Sigmoid colon (tissue), 7 donors: Measurements from ENCODE around the gene FHIP1A. TPM values are rescaled to one million over a fixed set of nuclear protein-coding genes. Genes with fewer than 3 reads are reported as not detected.

Experiments used
- DNase-seq: peaks from one replicate; pipeline ENCODE4 v3.0.0-alpha.2; 2019
- H3K27ac ChIP-seq, 4 donors: fragments of 200-600 bp; sonication (generic); one replicate each; pipeline ENCODE4 v1.5.1; 2016 to 2019; ENCODE audit warnings: mild to moderate bottlenecking in 1 of 4
- H3K27me3 ChIP-seq, 3 donors: fragments of 200-600 bp; sonication (generic); one replicate each; pipeline ENCODE4 v1.5.1; 2019; ENCODE audit warnings: mild to moderate bottlenecking in 1 of 3
- H3K36me3 ChIP-seq, 4 donors: fragments of 200-600 bp; sonication (generic); one replicate each; pipeline ENCODE4 v1.5.1; 2016 to 2019
- H3K4me1 ChIP-seq, 4 donors: fragments of 200-600 bp; sonication (generic); one replicate each; pipeline ENCODE4 v1.5.1; 2017 to 2019
- H3K4me3 ChIP-seq, 4 donors: fragments of 200-600 bp; sonication (generic); one replicate each; pipeline ENCODE4 v1.5.1; 2017 to 2019; ENCODE audit warnings: mild to moderate bottlenecking in 2 of 4, moderate library complexity in 1 of 4
- H3K9me3 ChIP-seq, 4 donors: fragments of 200-600 bp in 3 of 4; sonication (generic) in 3 of 4; one replicate each; pipeline versions ENCODE4 v1.5.1 to v1.6.1; 2013 to 2019
- EP300 ChIP-seq, 4 donors: sonication (generic); formaldehyde crosslinking; IDR thresholded peaks; one replicate each; pipeline ENCODE4 v1.6.1; 2017; ENCODE audit warnings: antibody characterized with exemption in 4 of 4
- POLR2A ChIP-seq, 2 donors: fragments of 450-650 bp; IDR thresholded peaks; one replicate each; pipeline ENCODE4 v1.6.1; 2016; ENCODE audit warnings: antibody characterized with exemption in 2 of 2, mild to moderate bottlenecking in 2 of 2, moderate library complexity in 2 of 2
- POLR2AphosphoS5 ChIP-seq, 4 donors: sonication (generic); formaldehyde crosslinking; IDR thresholded peaks; one replicate each; pipeline ENCODE4 v1.6.1; 2017; ENCODE audit warnings: antibody characterized with exemption in 4 of 4
- WGBS, 2 donors: extraction: QIAGEN DNeasy Blood & Tissue Kit; methylation state at CpG; one replicate each; pipeline ENCODE4 v1.1.7; 2013; 5-methylcytosine and 5-hydroxymethylcytosine counted together
- intact Hi-C: fragments of 100-400 bp; cut with DNase I; formaldehyde crosslinking; loops from one replicate; pipeline ENCODE4 v1.15.1; 2023
- polyA plus RNA-seq, 3 donors: library from polyadenylated mRNA; stranded (reverse); fragments of 200-250 nt; gene quantifications; one replicate each; pipeline ENCODE4 v1.2.3, GENCODE V29; 2013
- total RNA-seq, 4 donors: library from RNA; depleted of rRNA; stranded (reverse); fragments of >200 nt; gene quantifications; one replicate each; pipeline ENCODE4 v1.1.0, GENCODE V29; 2016
- TF ChIP-seq, protein P1 (sequence below), 4 experiments: fragments of 450-650 bp in 3 of 4; fragments of 200-600 bp in 1 of 4; IDR thresholded peaks; one replicate each; pipeline ENCODE4 v1.5.1; 2016 to 2019; ENCODE audit warnings: antibody characterized with exemption in 4 of 4, mild to moderate bottlenecking in 3 of 4, moderate library complexity in 2 of 4
- donor health status: healthy with polysubstance abuse.
- donor health status: Bipolar disorder and iron deficiency.
- donor health status: healthy.

FHIP1A gene
- total and polyA plus RNA-seq, 7 donors: 1.4 to 6.0 (median 2.0) TPM

DNA sequence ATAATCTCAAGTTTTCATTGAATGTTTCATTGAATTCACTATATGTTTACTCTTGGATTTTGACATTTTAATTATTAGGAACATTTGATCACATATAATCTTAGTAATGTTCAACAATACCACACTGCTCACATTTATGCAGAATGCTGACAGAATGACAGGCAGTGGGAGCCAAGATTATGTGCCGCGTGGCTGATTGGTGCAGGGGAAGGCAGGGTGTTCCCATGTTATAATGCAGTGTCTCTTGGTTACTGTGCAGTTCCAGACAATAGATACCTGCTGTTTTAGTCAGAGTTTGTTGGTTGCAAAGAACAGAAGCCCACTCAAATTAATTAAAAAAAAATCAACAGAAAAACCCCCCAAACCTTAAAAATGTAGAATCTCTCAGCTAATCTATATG is 33.0 kb downstream of the FHIP1A start:
- H3K27ac ChIP-seq: no peak overlapping the region
- 95 to 97% methylated on average over 2 of the region's 2 CpGs for WGBS, 2 donors
- H3K27me3 ChIP-seq: no peaks in the 10 kb centered on the region
- TF ChIP-seq POLR2A (IDR thresholded peaks at IDR 0.05): no peak
- TF ChIP-seq, protein P1, sequence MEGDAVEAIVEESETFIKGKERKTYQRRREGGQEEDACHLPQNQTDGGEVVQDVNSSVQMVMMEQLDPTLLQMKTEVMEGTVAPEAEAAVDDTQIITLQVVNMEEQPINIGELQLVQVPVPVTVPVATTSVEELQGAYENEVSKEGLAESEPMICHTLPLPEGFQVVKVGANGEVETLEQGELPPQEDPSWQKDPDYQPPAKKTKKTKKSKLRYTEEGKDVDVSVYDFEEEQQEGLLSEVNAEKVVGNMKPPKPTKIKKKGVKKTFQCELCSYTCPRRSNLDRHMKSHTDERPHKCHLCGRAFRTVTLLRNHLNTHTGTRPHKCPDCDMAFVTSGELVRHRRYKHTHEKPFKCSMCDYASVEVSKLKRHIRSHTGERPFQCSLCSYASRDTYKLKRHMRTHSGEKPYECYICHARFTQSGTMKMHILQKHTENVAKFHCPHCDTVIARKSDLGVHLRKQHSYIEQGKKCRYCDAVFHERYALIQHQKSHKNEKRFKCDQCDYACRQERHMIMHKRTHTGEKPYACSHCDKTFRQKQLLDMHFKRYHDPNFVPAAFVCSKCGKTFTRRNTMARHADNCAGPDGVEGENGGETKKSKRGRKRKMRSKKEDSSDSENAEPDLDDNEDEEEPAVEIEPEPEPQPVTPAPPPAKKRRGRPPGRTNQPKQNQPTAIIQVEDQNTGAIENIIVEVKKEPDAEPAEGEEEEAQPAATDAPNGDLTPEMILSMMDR (IDR thresholded peaks at IDR 0.05): no peak
- no peak for DNase-seq
- no peaks in the 10 kb centered on the region for H3K36me3 ChIP-seq
- H3K4me1 ChIP-seq: no peaks in the 10 kb centered on the region
- H3K9me3 ChIP-seq: no peaks in the 10 kb centered on the region
- H3K4me3 ChIP-seq: no peak overlapping the region
- intact Hi-C loops: no loop called here

- Histone ChIP-seq H3K4me1 (no peaks in the 10 kb centered on the region), H3K27me3 (no peaks in the 10 kb centered on the region), H3K36me3 (no peaks in the 10 kb centered on the region), H3K4me3 (no peak overlapping the region), H3K27ac (no peak overlapping the region), H3K9me3 (no peaks in the 10 kb centered on the region)
- 76 to 77% methylated on average over 5 of the region's 5 CpGs for WGBS, 2 donors
- intact Hi-C loops: no loop called here
- TF ChIP-seq EP300 (IDR thresholded peaks at IDR 0.05): no peak
- no peak for TF ChIP-seq POLR2AphosphoS5 (IDR thresholded peaks at IDR 0.05)
- no peak for TF ChIP-seq POLR2A (IDR thresholded peaks at IDR 0.05)
- TF ChIP-seq, protein P1 (IDR thresholded peaks at IDR 0.05): no peak
- DNase-seq: no peak
These were observed 34.3 kb downstream of the FHIP1A start for GRCh38 chr4:151443247-151443646.

DNA sequence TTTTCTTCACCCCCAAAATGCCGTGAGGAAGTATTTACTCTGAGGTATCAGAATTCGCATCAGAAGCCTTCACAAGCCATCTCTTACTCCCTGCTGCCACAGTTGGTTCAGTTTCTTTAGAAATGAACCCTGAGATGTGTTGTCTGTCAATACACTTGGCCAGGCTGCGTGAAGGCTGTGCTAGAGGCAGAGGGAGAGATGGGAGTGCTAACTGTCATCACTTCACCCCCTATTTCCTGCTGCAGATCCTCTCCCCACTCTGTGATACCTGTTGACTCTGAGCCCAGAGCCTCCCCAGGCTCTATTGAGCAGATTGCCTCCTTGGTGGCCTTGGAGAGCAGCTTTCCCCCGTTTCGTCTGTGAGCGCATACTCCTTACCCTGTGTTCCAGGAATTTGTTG is 34.8 kb downstream of the FHIP1A start:
- 82 to 90% methylated on average over 6 of the region's 6 CpGs for WGBS, 2 donors
- H3K36me3 ChIP-seq: no peaks in the 10 kb centered on the region
- no peak overlapping the region for H3K27ac ChIP-seq
- H3K9me3 ChIP-seq: no peaks in the 10 kb centered on the region
- DNase-seq: no peak
- no peaks in the 10 kb centered on the region for H3K4me1 ChIP-seq
- no peaks in the 10 kb centered on the region for H3K27me3 ChIP-seq
- no peak for TF ChIP-seq EP300 (IDR thresholded peaks at IDR 0.05)
- TF ChIP-seq POLR2AphosphoS5 (IDR thresholded peaks at IDR 0.05): no peak
- TF ChIP-seq POLR2A (IDR thresholded peaks at IDR 0.05): no peak
- TF ChIP-seq, protein P1 (IDR thresholded peaks at IDR 0.05): no peak
- H3K4me3 ChIP-seq: no peak overlapping the region
- intact Hi-C loops: no loop called here

DNA sequence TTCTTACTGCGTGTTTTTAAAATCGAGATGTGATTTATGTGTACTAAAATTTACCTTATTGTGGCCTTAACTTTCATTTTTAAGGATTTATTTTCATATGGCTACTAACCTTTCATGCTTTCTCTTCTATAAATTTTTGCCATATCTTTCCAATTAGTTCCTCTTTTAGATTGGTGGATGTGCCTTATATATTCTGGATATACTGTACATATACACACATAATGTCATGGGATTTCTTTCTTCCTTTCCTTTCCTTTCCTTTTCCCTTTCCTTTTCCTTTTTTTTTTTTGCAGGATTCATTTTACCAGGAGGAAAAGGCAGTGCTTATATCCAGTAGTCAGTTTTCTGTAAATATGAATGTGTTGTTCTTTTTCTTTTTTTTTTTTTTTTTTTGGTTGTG is 37.2 kb downstream of the FHIP1A start:
- Histone ChIP-seq H3K4me3 (no peak overlapping the region), H3K27ac (no peak overlapping the region), H3K36me3 (no peaks in the 10 kb centered on the region), H3K27me3 (no peaks in the 10 kb centered on the region), H3K9me3 (no peaks in the 10 kb centered on the region), H3K4me1 (no peaks in the 10 kb centered on the region)
- intact Hi-C loops: no loop called here
- WGBS, 2 donors: 93 to 97% methylated on average over 2 of the region's 2 CpGs
- no peak for DNase-seq
- TF ChIP-seq, protein P1 (IDR thresholded peaks at IDR 0.05): no peak
- no peak for TF ChIP-seq POLR2A (IDR thresholded peaks at IDR 0.05)
- no peak for TF ChIP-seq POLR2AphosphoS5 (IDR thresholded peaks at IDR 0.05)
- TF ChIP-seq EP300 (IDR thresholded peaks at IDR 0.05): no peak

DNA sequence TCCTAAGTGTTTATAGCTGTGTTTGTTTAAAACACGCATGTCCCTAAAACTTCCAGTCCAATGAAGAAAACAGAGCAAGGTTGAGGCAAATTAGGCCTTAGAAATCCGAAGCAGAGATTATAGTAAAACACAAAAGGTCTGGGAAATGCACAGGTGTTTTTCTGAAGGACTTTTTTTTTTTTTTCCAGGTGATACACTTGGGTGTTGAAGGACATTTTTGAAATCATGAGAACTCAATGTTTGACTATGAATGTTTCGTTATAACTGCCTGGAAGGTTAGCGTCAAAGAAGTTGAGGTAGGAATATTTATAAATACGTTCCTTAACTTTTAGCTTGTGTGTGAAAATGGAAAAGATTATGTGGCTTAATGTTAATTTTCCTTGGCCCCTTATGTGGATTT is 45.5 kb downstream of the FHIP1A start:
- WGBS, 2 donors: 67 to 83% methylated on average over 5 of the region's 5 CpGs
- TF ChIP-seq, protein P1 (IDR thresholded peaks at IDR 0.05): no peak
- no peak for TF ChIP-seq POLR2A (IDR thresholded peaks at IDR 0.05)
- TF ChIP-seq EP300 (IDR thresholded peaks at IDR 0.05): no peak
- TF ChIP-seq POLR2AphosphoS5 (IDR thresholded peaks at IDR 0.05): no peak
- DNase-seq: no peak
- Histone ChIP-seq H3K27ac (no peak overlapping the region), H3K4me1 (no peaks in the 10 kb centered on the region), H3K36me3 (no peaks in the 10 kb centered on the region), H3K9me3 (no peaks in the 10 kb centered on the region), H3K4me3 (no peak overlapping the region), H3K27me3 (no peaks in the 10 kb centered on the region)
- intact Hi-C loops: no loop called here
